Activated CD8-positive, alpha-beta T cell treated with anti-CD3 and anti-CD28 coated beads, Interleukin-2, amount 10 ng/mL, durations not matched to agents 7 days and 5 days (primary cell): Measurements from ENCODE around the gene AP3B1. TPM values are rescaled to one million over a fixed set of nuclear protein-coding genes. Genes with fewer than 3 reads are reported as not detected.

ENCODE experiments used
- ATAC-seq: fragments of 150-1000 bp; cut with Tn5 transposase; one replicate; pipeline ENCODE4 v1.10.0; 2021; ENCODE audit warnings: moderate library complexity
- CTCF ChIA-PET: fragments of 350-600 bp; sonication (Branson Sonifier 250); formaldehyde crosslinking; loops from one replicate; lab custom pipeline; 2021; ENCODE audit warnings: antibody characterized with exemption; lab: Charles Lee
- POLR2A ChIA-PET: fragments of 350-600 bp; sonication (Branson Sonifier 250); formaldehyde crosslinking; loops from one replicate; lab custom pipeline; 2021; ENCODE audit warnings: antibody characterized with exemption; lab: Charles Lee
- DNase-seq: peaks from one replicate; pipeline ENCODE4 v3.0.0-alpha.2; 2020
- H3K27ac Mint-ChIP-seq: one replicate; pipeline ENCODE4 v1.8.0; 2021; ENCODE audit warnings: mild to moderate bottlenecking, mixed read lengths
- H3K27me3 Mint-ChIP-seq: one replicate; pipeline ENCODE4 v1.8.0; 2021; ENCODE audit warnings: low read depth, mixed read lengths
- H3K36me3 Mint-ChIP-seq: one replicate; pipeline ENCODE4 v1.8.0; 2021; ENCODE audit warnings: low read depth, mixed read lengths
- H3K4me1 Mint-ChIP-seq: one replicate; pipeline ENCODE4 v1.8.0; 2021; ENCODE audit warnings: low read depth, mixed read lengths
- H3K4me3 Mint-ChIP-seq: one replicate; pipeline ENCODE4 v1.8.0; 2021; ENCODE audit warnings: mild to moderate bottlenecking, mixed read lengths
- H3K9me3 Mint-ChIP-seq: one replicate; pipeline ENCODE4 v1.8.0; 2022; ENCODE audit warnings: mixed read lengths; ENCODE audit not compliant: insufficient read depth
- total RNA-seq, 2 experiments: library from RNA; stranded (reverse); gene quantifications; one replicate each; pipeline ENCODE4 v1.2.3, GENCODE V29; 2021

AP3B1 gene
- total RNA-seq, 2 experiments from 2014 or later = 42.9 to 44.3 TPM

- Mint-ChIP-seq H3K4me3 (no peak overlapping the region), H3K9me3 (no peaks in the 10 kb centered on the region)
- no peak for DNase-seq
Observed at GRCh38 chr5:78008356-78008967, 286.0 kb downstream of the AP3B1 start.

GRCh38 chr5:78007233-78007632 is 287.3 kb downstream of the AP3B1 start:
- no peaks in the 10 kb centered on the region for H3K9me3 Mint-ChIP-seq
- H3K27me3 Mint-ChIP-seq = no peaks in the 10 kb centered on the region
- ATAC-seq (no peak), DNase-seq (no peak)
- no peaks in the 10 kb centered on the region for H3K4me1 Mint-ChIP-seq
- H3K27ac Mint-ChIP-seq = no peak overlapping the region
- peaks cover 3% of the 10 kb centered on the region for H3K36me3 Mint-ChIP-seq
- ChIA-PET CTCF (interaction anchor here (0.7 to 0.9 kb wide), 2 partner anchors 302 to 460 kb away, joined by 3 to 5 read pairs; no protein-coding TSS in a partner anchor), POLR2A (interaction anchor here (0.7 kb wide), 1 partner anchor 27 kb away, joined by 3 read pairs; no protein-coding TSS in a partner anchor)
- no peak overlapping the region for H3K4me3 Mint-ChIP-seq

More at GRCh38 chr5:78008356-78008967, 286.0 kb downstream of the AP3B1 start:
- ChIA-PET CTCF (interaction anchor here (0.9 kb wide), 1 partner anchor 303 kb away, joined by 3 read pairs; no protein-coding TSS in a partner anchor), POLR2A (no interaction called here)
- no peak overlapping the region for H3K27ac Mint-ChIP-seq
- H3K4me1 Mint-ChIP-seq = no peaks in the 10 kb centered on the region
- H3K36me3 Mint-ChIP-seq = no peaks in the 10 kb centered on the region
- no peaks in the 10 kb centered on the region for H3K27me3 Mint-ChIP-seq
- ATAC-seq = no peak

- ChIA-PET POLR2A (interaction anchor here (0.7 kb wide), 1 partner anchor 26 kb away, joined by 3 read pairs; no protein-coding TSS in a partner anchor), CTCF (no interaction called here)
- H3K4me1 Mint-ChIP-seq = no peaks in the 10 kb centered on the region
- DNase-seq (no peak), ATAC-seq (no peak)
- H3K27me3 Mint-ChIP-seq = no peaks in the 10 kb centered on the region
- peaks cover 3% of the 10 kb centered on the region for H3K36me3 Mint-ChIP-seq
- no peak overlapping the region for H3K4me3 Mint-ChIP-seq
- no peak overlapping the region for H3K27ac Mint-ChIP-seq
- no peaks in the 10 kb centered on the region for H3K9me3 Mint-ChIP-seq
Observed at GRCh38 chr5:78006449-78006848, 288.0 kb downstream of the AP3B1 start.

GRCh38 chr5:78005021-78005785 is 289.3 kb downstream of the AP3B1 start:
- POLR2A ChIA-PET = no interaction called here
- peaks cover 8% of the 10 kb centered on the region for H3K36me3 Mint-ChIP-seq
- H3K27ac Mint-ChIP-seq = no peak overlapping the region
- CTCF ChIA-PET = no interaction called here
- no peaks in the 10 kb centered on the region for H3K27me3 Mint-ChIP-seq
- H3K4me1 Mint-ChIP-seq = no peaks in the 10 kb centered on the region
- DNase-seq (no peak), ATAC-seq (no peak)
- H3K4me3 Mint-ChIP-seq = no peak overlapping the region
- H3K9me3 Mint-ChIP-seq = no peaks in the 10 kb centered on the region

- Mint-ChIP-seq H3K27ac (no peak overlapping the region), H3K36me3 (peaks cover 11% of the 10 kb centered on the region), H3K9me3 (no peaks in the 10 kb centered on the region), H3K4me1 (no peaks in the 10 kb centered on the region), H3K4me3 (no peak overlapping the region), H3K27me3 (no peaks in the 10 kb centered on the region)
- ATAC-seq = no peak
- DNase-seq = no peak
- POLR2A ChIA-PET = no interaction called here
- CTCF ChIA-PET = no interaction called here
Observed at GRCh38 chr5:78004559-78004958, 289.9 kb downstream of the AP3B1 start.

- Mint-ChIP-seq H3K27ac (no peak overlapping the region), H3K36me3 (peaks cover 16% of the 10 kb centered on the region), H3K27me3 (no peaks in the 10 kb centered on the region), H3K4me1 (no peaks in the 10 kb centered on the region), H3K9me3 (no peaks in the 10 kb centered on the region), H3K4me3 (no peak overlapping the region)
- ATAC-seq (no peak), DNase-seq (no peak)
- ChIA-PET POLR2A (no interaction called here), CTCF (no interaction called here)
Observed at GRCh38 chr5:78003919-78004318, 290.6 kb downstream of the AP3B1 start.

- H3K36me3 Mint-ChIP-seq = peaks cover 16% of the 10 kb centered on the region
- ChIA-PET POLR2A (no interaction called here), CTCF (no interaction called here)
- DNase-seq (no peak), ATAC-seq (no peak)
- H3K9me3 Mint-ChIP-seq = no peaks in the 10 kb centered on the region
- H3K27me3 Mint-ChIP-seq = no peaks in the 10 kb centered on the region
- H3K4me3 Mint-ChIP-seq = no peak overlapping the region
- no peak overlapping the region for H3K27ac Mint-ChIP-seq
- no peaks in the 10 kb centered on the region for H3K4me1 Mint-ChIP-seq
Observed at GRCh38 chr5:78003450-78003849, 291.0 kb downstream of the AP3B1 start.

GRCh38 chr5:78002690-78003089 is 291.8 kb downstream of the AP3B1 start:
- no peaks in the 10 kb centered on the region for H3K9me3 Mint-ChIP-seq
- H3K27ac Mint-ChIP-seq = no peak overlapping the region
- H3K27me3 Mint-ChIP-seq = no peaks in the 10 kb centered on the region
- ATAC-seq (no peak), DNase-seq (no peak)
- no peak overlapping the region for H3K4me3 Mint-ChIP-seq
- ChIA-PET POLR2A (no interaction called here), CTCF (no interaction called here)
- no peaks in the 10 kb centered on the region for H3K4me1 Mint-ChIP-seq
- H3K36me3 Mint-ChIP-seq = peaks cover 16% of the 10 kb centered on the region

GRCh38 chr5:78001197-78001596 is 293.3 kb downstream of the AP3B1 start:
- no peaks in the 10 kb centered on the region for H3K9me3 Mint-ChIP-seq
- ATAC-seq (no peak), DNase-seq (no peak)
- H3K4me3 Mint-ChIP-seq = no peak overlapping the region
- H3K4me1 Mint-ChIP-seq = no peaks in the 10 kb centered on the region
- H3K36me3 Mint-ChIP-seq = peaks cover 18% of the 10 kb centered on the region
- H3K27ac Mint-ChIP-seq = no peak overlapping the region
- ChIA-PET POLR2A (no interaction called here), CTCF (no interaction called here)
- H3K27me3 Mint-ChIP-seq = no peaks in the 10 kb centered on the region

GRCh38 chr5:78000191-78000590 is 294.3 kb downstream of the AP3B1 start:
- POLR2A ChIA-PET = no interaction called here

GRCh38 chr5:77999399-77999798 is 295.1 kb downstream of the AP3B1 start:
- POLR2A ChIA-PET = no interaction called here

More at GRCh38 chr5:78000191-78000590, 294.3 kb downstream of the AP3B1 start:
- CTCF ChIA-PET = no interaction called here
- no peak for ATAC-seq
- no peaks in the 10 kb centered on the region for H3K27me3 Mint-ChIP-seq
- no peak overlapping the region for H3K4me3 Mint-ChIP-seq
- no peaks in the 10 kb centered on the region for H3K9me3 Mint-ChIP-seq
- H3K27ac Mint-ChIP-seq = no peak overlapping the region
- no peaks in the 10 kb centered on the region for H3K4me1 Mint-ChIP-seq
- peaks cover 18% of the 10 kb centered on the region for H3K36me3 Mint-ChIP-seq
- DNase-seq = no peak

GRCh38 chr5:77996943-77997342 is 297.6 kb downstream of the AP3B1 start:
- no peaks in the 10 kb centered on the region for H3K27me3 Mint-ChIP-seq
- ATAC-seq (no peak), DNase-seq (no peak)
- peaks cover 15% of the 10 kb centered on the region for H3K36me3 Mint-ChIP-seq
- no peak overlapping the region for H3K4me3 Mint-ChIP-seq
- ChIA-PET CTCF (interaction anchor here (0.7 kb wide), 1 partner anchor 366 kb away, joined by 3 read pairs; no protein-coding TSS in a partner anchor), POLR2A (no interaction called here)
- H3K27ac Mint-ChIP-seq = no peak overlapping the region
- H3K9me3 Mint-ChIP-seq = no peaks in the 10 kb centered on the region
- H3K4me1 Mint-ChIP-seq = no peaks in the 10 kb centered on the region

More at GRCh38 chr5:77999399-77999798, 295.1 kb downstream of the AP3B1 start:
- peaks cover 18% of the 10 kb centered on the region for H3K36me3 Mint-ChIP-seq
- DNase-seq (no peak), ATAC-seq (no peak)
- no peak overlapping the region for H3K4me3 Mint-ChIP-seq
- CTCF ChIA-PET = no interaction called here
- no peaks in the 10 kb centered on the region for H3K27me3 Mint-ChIP-seq
- no peaks in the 10 kb centered on the region for H3K4me1 Mint-ChIP-seq
- no peak overlapping the region for H3K27ac Mint-ChIP-seq
- H3K9me3 Mint-ChIP-seq = no peaks in the 10 kb centered on the region
